ENCODE data around the gene DLX5. TPM values are rescaled to one million over a fixed set of nuclear protein-coding genes. Genes with fewer than 3 reads are reported as not detected.

Gene DLX5
- total RNA-seq, 2 experiments from 2014 or later = not detected

GRCh38 chr7:96993094-96993865 is 31.4 kb downstream of the DLX5 start:
- CTCF ChIA-PET = interaction anchor here (1.1 kb wide), 1 partner anchor 31 kb away, joined by 4 read pairs; the partner anchor contains the start of gene DLX5

GRCh38 chr7:96992192-96993005 is 32.2 kb downstream of the DLX5 start:
- H3K4me1 Mint-ChIP-seq (ENCODE audit: low read depth) = no peaks in the 10 kb centered on the region
- POLR2A ChIA-PET = no interaction called here
- peaks cover 1% of the 10 kb centered on the region for H3K36me3 Mint-ChIP-seq
- peaks cover 82% of the 10 kb centered on the region for H3K27me3 Mint-ChIP-seq
- H3K9me3 Mint-ChIP-seq = no peaks in the 10 kb centered on the region
- no peak overlapping the region for H3K4me3 Mint-ChIP-seq
- intact Hi-C loops (cut with micrococcal nuclease) = loop anchor here (5.0 kb wide), 1 partner anchor 35 kb away; no protein-coding TSS in a partner anchor
- no peak overlapping the region for H3K27ac Mint-ChIP-seq
- CTCF ChIA-PET = interaction anchor here (1.6 kb wide), 1 partner anchor 34 kb away, joined by 6 read pairs; no protein-coding TSS in a partner anchor
- DNase-seq = no peak

More at GRCh38 chr7:96993094-96993865, 31.4 kb downstream of the DLX5 start:
- Mint-ChIP-seq H3K27me3 (peaks cover 85% of the 10 kb centered on the region), H3K4me3 (no peak overlapping the region), H3K36me3 (peaks cover 1% of the 10 kb centered on the region), H3K27ac (no peak overlapping the region), H3K9me3 (no peaks in the 10 kb centered on the region), H3K4me1 (ENCODE audit: low read depth) (peaks cover 2% of the 10 kb centered on the region)
- DNase-seq = no peak
- intact Hi-C loops (cut with micrococcal nuclease) = loop anchor here (5.0 kb wide), 1 partner anchor 34 kb away; no protein-coding TSS in a partner anchor
- POLR2A ChIA-PET = no interaction called here

- Mint-ChIP-seq H3K36me3 (peaks cover 1% of the 10 kb centered on the region), H3K27me3 (peaks cover 80% of the 10 kb centered on the region), H3K4me3 (no peak overlapping the region), H3K4me1 (ENCODE audit: low read depth) (no peaks in the 10 kb centered on the region), H3K27ac (no peak overlapping the region), H3K9me3 (no peaks in the 10 kb centered on the region)
- ChIA-PET POLR2A (no interaction called here), CTCF (interaction anchor here (1.6 kb wide), 1 partner anchor 35 kb away, joined by 6 read pairs; no protein-coding TSS in a partner anchor)
- intact Hi-C loops (cut with micrococcal nuclease) = loop anchor here (5.0 kb wide), 1 partner anchor 36 kb away; no protein-coding TSS in a partner anchor
- DNase-seq = no peak
These were observed 33.0 kb downstream of the DLX5 start for GRCh38 chr7:96991546-96992191.

DNA sequence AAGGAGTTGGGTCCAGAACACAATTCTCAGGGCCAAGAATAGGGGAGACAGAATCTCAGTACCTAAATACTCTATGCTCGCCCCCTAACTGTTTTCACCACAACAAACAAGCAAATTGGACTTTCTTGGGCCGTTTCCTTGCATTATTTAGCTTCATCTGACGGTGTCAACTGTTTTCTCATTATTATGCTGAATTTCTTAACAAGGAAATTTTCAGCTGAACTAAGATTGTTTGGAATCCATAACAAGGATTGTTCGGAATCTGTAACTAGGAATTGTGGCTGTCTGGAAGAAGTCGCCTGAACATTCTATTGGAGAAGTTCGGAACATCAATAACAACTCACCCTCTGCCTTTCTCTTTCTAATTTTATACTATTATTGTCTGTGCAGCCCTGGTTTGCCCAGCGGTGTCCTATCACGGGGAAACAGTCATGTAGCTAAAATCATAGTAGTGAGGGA is 34.7 kb downstream of the DLX5 start:
- no peaks in the 10 kb centered on the region for H3K9me3 Mint-ChIP-seq
- no peaks in the 10 kb centered on the region for H3K4me1 Mint-ChIP-seq (ENCODE audit: low read depth)
- intact Hi-C loops (cut with micrococcal nuclease) = loop anchor here (5.0 kb wide), 1 partner anchor 37 kb away; no protein-coding TSS in a partner anchor
- H3K4me3 Mint-ChIP-seq = no peak overlapping the region
- ChIA-PET CTCF (interaction anchor here (1.0 to 1.2 kb wide), 2 partner anchors 11 to 13 kb away, joined by 3 read pairs; no protein-coding TSS in a partner anchor), POLR2A (no interaction called here)
- peaks cover 1% of the 10 kb centered on the region for H3K36me3 Mint-ChIP-seq
- peaks cover 72% of the 10 kb centered on the region for H3K27me3 Mint-ChIP-seq
- DNase-seq = no peak
- no peak overlapping the region for H3K27ac Mint-ChIP-seq

GRCh38 chr7:96989241-96989858 is 35.3 kb downstream of the DLX5 start:
- H3K36me3 Mint-ChIP-seq = peaks cover 1% of the 10 kb centered on the region
- ChIA-PET POLR2A (no interaction called here), CTCF (interaction anchor here (0.5 kb wide), 1 partner anchor 574 kb away, joined by 3 read pairs; no protein-coding TSS in a partner anchor)
- H3K27me3 Mint-ChIP-seq = peaks cover 67% of the 10 kb centered on the region
- no peak overlapping the region for H3K27ac Mint-ChIP-seq
- H3K4me1 Mint-ChIP-seq (ENCODE audit: low read depth) = no peaks in the 10 kb centered on the region
- intact Hi-C loops (cut with micrococcal nuclease) = no loop called here
- H3K4me3 Mint-ChIP-seq = no peak overlapping the region
- H3K9me3 Mint-ChIP-seq = no peaks in the 10 kb centered on the region
- DNase-seq = no peak

DNA sequence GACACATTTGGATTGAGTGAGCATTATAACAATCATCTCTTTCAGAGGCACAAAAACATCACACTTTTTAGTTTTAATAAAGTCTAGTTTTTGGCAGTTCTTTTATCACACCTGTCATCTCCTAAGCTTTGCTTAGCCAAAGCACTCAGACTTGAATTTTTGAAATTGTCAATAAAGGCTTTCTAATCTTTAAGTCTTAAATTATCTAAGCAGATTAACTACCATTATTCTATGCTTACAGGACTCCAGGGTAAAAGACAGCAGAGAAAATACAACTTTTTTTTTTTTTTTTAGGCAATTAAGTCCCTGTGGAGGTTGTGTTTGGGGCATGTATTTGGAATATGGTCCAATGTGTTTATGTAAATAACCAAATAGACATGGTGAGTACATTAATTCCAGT is 36.9 kb downstream of the DLX5 start:
- intact Hi-C loops (cut with micrococcal nuclease) = no loop called here
- H3K36me3 Mint-ChIP-seq = no peaks in the 10 kb centered on the region
- peaks cover 58% of the 10 kb centered on the region for H3K27me3 Mint-ChIP-seq
- no peak overlapping the region for H3K27ac Mint-ChIP-seq
- ChIA-PET POLR2A (no interaction called here), CTCF (interaction anchor here (0.6 kb wide), 1 partner anchor 40 kb away, joined by 3 read pairs; no protein-coding TSS in a partner anchor)
- no peaks in the 10 kb centered on the region for H3K4me1 Mint-ChIP-seq (ENCODE audit: low read depth)
- no peak overlapping the region for H3K4me3 Mint-ChIP-seq
- no peaks in the 10 kb centered on the region for H3K9me3 Mint-ChIP-seq
- DNase-seq = no peak

- H3K4me3 Mint-ChIP-seq = no peak overlapping the region
- no peaks in the 10 kb centered on the region for H3K4me1 Mint-ChIP-seq (ENCODE audit: low read depth)
- H3K27ac Mint-ChIP-seq = no peak overlapping the region
- DNase-seq = no peak
- no peaks in the 10 kb centered on the region for H3K9me3 Mint-ChIP-seq
- POLR2A ChIA-PET = no interaction called here
- H3K27me3 Mint-ChIP-seq = peaks cover 52% of the 10 kb centered on the region
- intact Hi-C loops (cut with micrococcal nuclease) = no loop called here
- CTCF ChIA-PET = no interaction called here
- no peaks in the 10 kb centered on the region for H3K36me3 Mint-ChIP-seq
These were observed 37.7 kb downstream of the DLX5 start for GRCh38 chr7:96986901-96987300.

DNA sequence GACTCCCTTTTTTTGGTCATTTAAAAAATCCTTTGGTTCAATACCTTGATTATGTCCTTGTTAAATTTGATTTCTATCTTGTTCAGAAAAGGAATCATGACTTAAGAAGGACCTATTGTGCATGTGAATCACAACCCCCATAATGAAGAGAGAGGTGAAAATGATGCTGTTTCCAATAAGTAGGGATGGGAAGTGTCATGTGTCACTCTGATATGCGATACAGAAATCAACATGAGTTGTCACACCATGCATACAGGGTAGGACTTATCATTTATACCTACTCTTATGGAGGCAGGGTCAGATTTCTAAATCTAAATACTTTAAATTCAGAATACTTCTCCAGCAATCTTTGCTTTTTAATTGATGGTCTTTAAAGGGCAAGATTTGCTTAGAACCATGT is 38.6 kb downstream of the DLX5 start:
- H3K27ac Mint-ChIP-seq = no peak overlapping the region
- no peak overlapping the region for H3K4me3 Mint-ChIP-seq
- peaks cover 51% of the 10 kb centered on the region for H3K27me3 Mint-ChIP-seq
- CTCF ChIA-PET = no interaction called here
- intact Hi-C loops (cut with micrococcal nuclease) = no loop called here
- POLR2A ChIA-PET = no interaction called here
- no peaks in the 10 kb centered on the region for H3K9me3 Mint-ChIP-seq
- no peak for DNase-seq
- H3K36me3 Mint-ChIP-seq = no peaks in the 10 kb centered on the region
- no peaks in the 10 kb centered on the region for H3K4me1 Mint-ChIP-seq (ENCODE audit: low read depth)

GRCh38 chr7:96982586-96982985 is 42.0 kb downstream of the DLX5 start:
- intact Hi-C loops (cut with micrococcal nuclease) = no loop called here
- CTCF ChIA-PET = no interaction called here
- no peak for DNase-seq
- Mint-ChIP-seq H3K4me3 (no peak overlapping the region), H3K9me3 (no peaks in the 10 kb centered on the region), H3K27me3 (peaks cover 28% of the 10 kb centered on the region), H3K27ac (no peak overlapping the region), H3K4me1 (ENCODE audit: low read depth) (no peaks in the 10 kb centered on the region), H3K36me3 (no peaks in the 10 kb centered on the region)
- POLR2A ChIA-PET = no interaction called here

- H3K27me3 Mint-ChIP-seq = peaks cover 22% of the 10 kb centered on the region
- intact Hi-C loops (cut with micrococcal nuclease) = no loop called here
- ChIA-PET CTCF (no interaction called here), POLR2A (no interaction called here)
- H3K27ac Mint-ChIP-seq = no peak overlapping the region
- H3K4me1 Mint-ChIP-seq (ENCODE audit: low read depth) = no peaks in the 10 kb centered on the region
- DNase-seq = no peak
- no peaks in the 10 kb centered on the region for H3K9me3 Mint-ChIP-seq
- no peaks in the 10 kb centered on the region for H3K36me3 Mint-ChIP-seq
- no peak overlapping the region for H3K4me3 Mint-ChIP-seq
These were observed 44.9 kb downstream of the DLX5 start for GRCh38 chr7:96979551-96980276.

DNA sequence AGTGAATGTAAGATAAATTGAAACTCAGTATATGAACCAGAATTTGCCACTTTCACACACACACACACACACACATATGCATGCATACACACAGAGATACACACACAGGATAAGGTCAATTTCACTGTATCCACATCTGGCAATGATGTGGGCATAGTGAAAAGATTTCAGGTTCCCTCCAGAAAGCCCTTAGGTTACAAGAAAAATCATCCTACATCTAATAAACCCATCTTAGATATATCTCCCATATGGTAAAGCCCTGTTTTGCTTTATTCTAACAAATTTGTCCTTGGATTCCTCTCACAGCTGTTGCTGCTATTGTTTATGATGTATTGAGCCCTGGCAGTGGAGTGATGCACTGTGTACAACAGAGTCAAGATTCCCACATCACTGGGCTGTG is 47.2 kb downstream of the DLX5 start:
- intact Hi-C loops (cut with micrococcal nuclease) = no loop called here
- POLR2A ChIA-PET = no interaction called here
- DNase-seq = no peak
- peaks cover 15% of the 10 kb centered on the region for H3K27me3 Mint-ChIP-seq
- H3K9me3 Mint-ChIP-seq = no peaks in the 10 kb centered on the region
- H3K27ac Mint-ChIP-seq = no peak overlapping the region
- CTCF ChIA-PET = no interaction called here
- H3K4me1 Mint-ChIP-seq (ENCODE audit: low read depth) = no peaks in the 10 kb centered on the region
- H3K36me3 Mint-ChIP-seq = no peaks in the 10 kb centered on the region
- H3K4me3 Mint-ChIP-seq = no peak overlapping the region

Data from activated CD4-positive, alpha-beta memory T cell treated with anti-CD3 and anti-CD28 coated beads for 36 hours (primary cell).